Endothelial cell of umbilical vein (primary cell): ENCODE data around the gene SSMEM1. TPM values are rescaled to one million over a fixed set of nuclear protein-coding genes. Genes with fewer than 3 reads are reported as not detected.

ENCODE experiments used
- BruUV-seq: library from RNA; stranded (reverse); fragments of 400-500 nt; replicated peaks from 2 replicates; lab custom pipeline; 2021; lab: Mats Ljungman, UMichigan
- CTCF ChIA-PET: fragments of 300-600, 350-600 bp; sonication (Branson Sonifier 250); formaldehyde crosslinking; loops from one replicate; lab custom pipeline; 2021; ENCODE audit warnings: antibody characterized with exemption, inconsistent platforms; lab: Charles Lee
- POLR2A ChIA-PET: fragments of 300-600, 350-600 bp; sonication (Branson Sonifier 250); formaldehyde crosslinking; loops from one replicate; lab custom pipeline; 2021; ENCODE audit warnings: antibody characterized with exemption, inconsistent platforms; lab: Charles Lee
- DNase-seq: peaks from one replicate; pipeline ENCODE4 v3.0.0-alpha.2; 2011; ENCODE audit warnings: low read depth, low spot score
- FAIRE-seq: peaks from 2 replicates; lab custom pipeline; 2011; peaks lifted over from hg19 to GRCh38; lab: Jason Lieb, UNC
- H2AFZ ChIP-seq: 2 replicates; pipeline ENCODE4 v1.6.0; 2012; ENCODE audit warnings: low read depth, low read length, control low read depth, inconsistent platforms
- H3K27ac ChIP-seq: 2 replicates; pipeline ENCODE4 v1.5.1; 2011; ENCODE audit warnings: low read depth, mild to moderate bottlenecking, control low read depth, low read length, moderate library complexity; ENCODE audit not compliant: insufficient read depth
- H3K27me3 ChIP-seq, 2 experiments: 2 replicates each; pipeline versions ENCODE4 v1.6.0 to v1.6.1; 2011; ENCODE audit warnings: low read length in 2 of 2, mixed read lengths in 1 of 2; ENCODE audit not compliant: control insufficient read depth in 2 of 2, insufficient read depth in 2 of 2
- H3K36me3 ChIP-seq, 2 experiments: 2 replicates in 1 of 2; 3 replicates in 1 of 2; pipeline ENCODE4 v1.5.1; 2011; ENCODE audit warnings: low read length in 2 of 2, mild to moderate bottlenecking in 1 of 2, moderate library complexity in 1 of 2; ENCODE audit not compliant: control insufficient read depth in 2 of 2, insufficient read depth in 2 of 2; ENCODE audit errors: extremely low read depth in 1 of 2
- H3K4me1 ChIP-seq: 3 replicates; pipeline ENCODE4 v1.5.1; 2011; ENCODE audit warnings: mild to moderate bottlenecking, low read length; ENCODE audit not compliant: control insufficient read depth, insufficient read depth; ENCODE audit errors: extremely low read depth
- H3K4me2 ChIP-seq: 2 replicates; pipeline ENCODE4 v1.6.1; 2011; ENCODE audit warnings: low read length, control low read depth, mixed read lengths; ENCODE audit not compliant: insufficient read depth
- H3K4me3 ChIP-seq, 3 experiments: fragments of 200-600 bp in 1 of 3; sonication (generic), shearing (Covaris generic) in 1 of 3; replicated peaks in 1 of 3; 2 replicates each; pipeline ENCODE4 v1.5.1; 2011 to 2016; ENCODE audit warnings: control low read depth in 3 of 3, low read length in 3 of 3, mild to moderate bottlenecking in 2 of 3, inconsistent platforms in 1 of 3, low read depth in 1 of 3, moderate library complexity in 1 of 3; ENCODE audit not compliant: insufficient read depth in 1 of 3
- H3K79me2 ChIP-seq: 2 replicates; pipeline ENCODE4 v1.6.0; 2012; ENCODE audit warnings: low read length, inconsistent platforms; ENCODE audit not compliant: control insufficient read depth, insufficient read depth
- H3K9ac ChIP-seq: replicated peaks from 2 replicates; pipeline ENCODE3; 2011; ENCODE audit warnings: low read length, control low read depth; ENCODE audit not compliant: insufficient read depth; ENCODE audit errors: extremely low read depth
- H3K9me1 ChIP-seq: replicated peaks from 3 replicates; pipeline ENCODE4 v1.6.0; 2011; ENCODE audit warnings: mild to moderate bottlenecking, low read length; ENCODE audit not compliant: control insufficient read depth, insufficient read depth; ENCODE audit errors: extremely low read depth
- H3K9me3 ChIP-seq: replicated peaks from 2 replicates; pipeline ENCODE4 v1.5.1; 2012; ENCODE audit warnings: low read length, inconsistent platforms; ENCODE audit not compliant: control insufficient read depth, insufficient read depth
- H4K20me1 ChIP-seq: replicated peaks from 2 replicates; pipeline ENCODE3; 2011; ENCODE audit warnings: mild to moderate bottlenecking, low read length; ENCODE audit not compliant: control insufficient read depth, insufficient read depth; ENCODE audit errors: extremely low read depth
- EZH2 ChIP-seq: IDR thresholded peaks from 2 replicates; pipeline ENCODE4 v1.6.1; 2012; ENCODE audit warnings: borderline replicate concordance, low read depth, mild to moderate bottlenecking, moderate library complexity, low read length, inconsistent platforms; ENCODE audit not compliant: severe bottlenecking
- FOS ChIP-seq: IDR thresholded peaks from 2 replicates; pipeline ENCODE4 v1.6.1; 2011; ENCODE audit warnings: mild to moderate bottlenecking, low read length, moderate library complexity, borderline replicate concordance; ENCODE audit not compliant: insufficient read depth
- GATA2 ChIP-seq: IDR thresholded peaks from 2 replicates; pipeline ENCODE4 v1.7.0; 2011; ENCODE audit warnings: low read depth, mild to moderate bottlenecking, moderate library complexity, mixed read lengths, low read length; ENCODE audit not compliant: insufficient read length, insufficient read depth
- JUN ChIP-seq: IDR thresholded peaks from 2 replicates; pipeline ENCODE4 v1.6.1; 2011; ENCODE audit warnings: borderline replicate concordance, low read depth; ENCODE audit not compliant: insufficient read length, insufficient read depth
- MYC ChIP-seq: IDR thresholded peaks from one replicate; pipeline ENCODE4 v1.6.1; 2011; ENCODE audit warnings: mild to moderate bottlenecking, low read depth, low read length
- POLR2A ChIP-seq: IDR thresholded peaks from 2 replicates; pipeline ENCODE4 v1.6.1; 2012; ENCODE audit warnings: low read depth, mild to moderate bottlenecking, control low read depth, low read length
- POLR2AphosphoS5 ChIP-seq: IDR thresholded peaks from 2 replicates; pipeline ENCODE4 v1.6.1; 2012; ENCODE audit warnings: low read depth, mild to moderate bottlenecking, control low read depth, low read length, moderate library complexity; ENCODE audit not compliant: insufficient read depth
- dilution Hi-C: fragments of 300-500 bp; cut with MboI; formaldehyde crosslinking; loops from one replicate; pipeline ENCODE4 v1.15.0; 2019; ENCODE audit warnings: low sequenced_read_pairs; ENCODE audit not compliant: extremely low pct_ligation_motif_present
- intact Hi-C: fragments of 100-400 bp; cut with micrococcal nuclease; formaldehyde crosslinking; loops from one replicate; pipeline ENCODE4 v1.10.0; 2022
- polyA plus RNA-seq, 4 experiments: library from polyadenylated mRNA; depleted of rRNA in 3 of 4; stranded (reverse) in 3 of 4; unstranded in 1 of 4; fragments of >200 nt; gene quantifications; 2 replicates each; pipeline versions ENCODE4 v1.2.1 to v1.2.3, GENCODE V29; 2011 to 2012; ENCODE audit warnings: missing spikeins in 1 of 4
- total RNA-seq: library from RNA; stranded (reverse); gene quantifications from 2 replicates; pipeline ENCODE4 v1.2.3, GENCODE V29; 2021
- TF ChIP-seq, protein P1 (sequence below): IDR thresholded peaks from 2 replicates; pipeline ENCODE4 v1.6.1; 2011; ENCODE audit not compliant: insufficient read depth, insufficient read length
- TF ChIP-seq, protein P2 (sequence below), 2 donors: IDR thresholded peaks; 1 replicate in 1 of 2; 2 replicates in 1 of 2; pipeline ENCODE4 v1.5.1; 2011; ENCODE audit warnings: low read length in 2 of 2, mild to moderate bottlenecking in 2 of 2, moderate library complexity in 2 of 2, control low read depth in 1 of 2, inconsistent platforms in 1 of 2, low read depth in 1 of 2; ENCODE audit not compliant: insufficient read depth in 1 of 2; ENCODE audit errors: extremely low read depth in 1 of 2

Gene SSMEM1
- total and polyA plus RNA-seq, 2 donors (not counting 3 experiments of a cell fraction or from before 2014, with no cell fraction given): not detected

DNA sequence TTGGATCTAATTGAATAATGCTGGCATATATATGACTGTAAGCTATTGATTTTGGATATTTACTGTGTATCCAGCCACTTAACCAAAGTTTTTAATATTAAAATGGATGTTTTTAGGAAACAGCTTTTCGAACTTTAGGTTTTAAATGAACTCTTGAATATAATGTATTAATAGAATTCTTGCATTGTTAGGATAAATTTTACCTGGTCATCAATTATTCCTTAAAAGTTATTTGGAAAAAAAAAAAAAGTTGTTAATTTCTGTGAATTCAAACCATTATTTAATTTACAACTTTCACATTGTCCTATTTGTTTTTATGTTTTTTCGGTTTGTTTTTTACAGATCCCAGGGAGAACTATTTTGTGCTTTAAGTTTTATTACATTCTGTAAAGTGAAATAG lies 12.3 kb upstream of the SSMEM1 start:
- Histone ChIP-seq H3K9me1 (no peaks in the 10 kb centered on the region), H3K27ac (no peak overlapping the region), H3K9ac (no peak overlapping the region), H3K9me3 (no peaks in the 10 kb centered on the region), H3K4me1 (no peaks in the 10 kb centered on the region), H4K20me1 (no peaks in the 10 kb centered on the region), H3K27me3 (no peaks in the 10 kb centered on the region), H3K4me3 (no peak overlapping the region), H3K79me2 (no peaks in the 10 kb centered on the region), H2AFZ (no peak overlapping the region), H3K36me3 (no peaks in the 10 kb centered on the region), H3K4me2 (no peak overlapping the region)
- BruUV-seq: no TSS peak
- intact Hi-C loops (no loop called here), dilution Hi-C loops (no loop called here)
- POLR2A ChIA-PET: no interaction called here
- CTCF ChIA-PET: no interaction called here
- FAIRE-seq: no peak
- no peak for TF ChIP-seq FOS
- TF ChIP-seq EZH2: no peak
- no peak for TF ChIP-seq POLR2A
- TF ChIP-seq POLR2AphosphoS5: no peak
- TF ChIP-seq JUN: no peak
- TF ChIP-seq MYC: no peak
- TF ChIP-seq, protein P1, sequence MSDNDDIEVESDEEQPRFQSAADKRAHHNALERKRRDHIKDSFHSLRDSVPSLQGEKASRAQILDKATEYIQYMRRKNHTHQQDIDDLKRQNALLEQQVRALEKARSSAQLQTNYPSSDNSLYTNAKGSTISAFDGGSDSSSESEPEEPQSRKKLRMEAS: no peak
- TF ChIP-seq GATA2: no peak
- TF ChIP-seq, protein P2, sequence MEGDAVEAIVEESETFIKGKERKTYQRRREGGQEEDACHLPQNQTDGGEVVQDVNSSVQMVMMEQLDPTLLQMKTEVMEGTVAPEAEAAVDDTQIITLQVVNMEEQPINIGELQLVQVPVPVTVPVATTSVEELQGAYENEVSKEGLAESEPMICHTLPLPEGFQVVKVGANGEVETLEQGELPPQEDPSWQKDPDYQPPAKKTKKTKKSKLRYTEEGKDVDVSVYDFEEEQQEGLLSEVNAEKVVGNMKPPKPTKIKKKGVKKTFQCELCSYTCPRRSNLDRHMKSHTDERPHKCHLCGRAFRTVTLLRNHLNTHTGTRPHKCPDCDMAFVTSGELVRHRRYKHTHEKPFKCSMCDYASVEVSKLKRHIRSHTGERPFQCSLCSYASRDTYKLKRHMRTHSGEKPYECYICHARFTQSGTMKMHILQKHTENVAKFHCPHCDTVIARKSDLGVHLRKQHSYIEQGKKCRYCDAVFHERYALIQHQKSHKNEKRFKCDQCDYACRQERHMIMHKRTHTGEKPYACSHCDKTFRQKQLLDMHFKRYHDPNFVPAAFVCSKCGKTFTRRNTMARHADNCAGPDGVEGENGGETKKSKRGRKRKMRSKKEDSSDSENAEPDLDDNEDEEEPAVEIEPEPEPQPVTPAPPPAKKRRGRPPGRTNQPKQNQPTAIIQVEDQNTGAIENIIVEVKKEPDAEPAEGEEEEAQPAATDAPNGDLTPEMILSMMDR (IDR thresholded peaks at IDR 0.05; ENCODE audit: extremely low read depth in 1 of 2, insufficient read depth in 1 of 2, low read depth in 1 of 2, low read length in 2 of 2): no peak
- no peak for DNase-seq
